Measurements from ENCODE around the gene PPFIA2.

PPFIA2 gene

GRCh38 chr12:81570234-81570633 is 188.9 kb downstream of the PPFIA2 start:
- Histone ChIP-seq H3K4me1 (ENCODE audit: control insufficient read depth in 2 of 2, insufficient read depth in 2 of 2, low read length in 2 of 2) (no peaks in the 10 kb centered on the region), H3K9ac (ENCODE audit: low read depth in 1 of 2, low read length in 2 of 2) (no peak overlapping the region), H3K36me3 (ENCODE audit: control insufficient read depth in 2 of 2, insufficient read depth in 2 of 2, low read length in 2 of 2) (no peaks in the 10 kb centered on the region), H3K4me3 (ENCODE audit: low read length in 2 of 2) (no peak overlapping the region), H3K27me3 (ENCODE audit: control insufficient read depth in 2 of 2, insufficient read depth in 2 of 2, low read length in 2 of 2) (no peaks in the 10 kb centered on the region), H3K9me3 (ENCODE audit: control insufficient read depth in 2 of 2, low read length in 2 of 2) (no peaks in the 10 kb centered on the region), H3K27ac (ENCODE audit: low read depth in 2 of 2, low read length in 2 of 2) (no peak overlapping the region)

- Histone ChIP-seq H3K4me3 (ENCODE audit: low read length in 2 of 2) (no peak overlapping the region), H3K27me3 (ENCODE audit: control insufficient read depth in 2 of 2, insufficient read depth in 2 of 2, low read length in 2 of 2) (no peaks in the 10 kb centered on the region), H3K27ac (ENCODE audit: low read depth in 2 of 2, low read length in 2 of 2) (no peak overlapping the region), H3K9ac (ENCODE audit: low read depth in 1 of 2, low read length in 2 of 2) (no peak overlapping the region), H3K9me3 (ENCODE audit: control insufficient read depth in 2 of 2, low read length in 2 of 2) (no peaks in the 10 kb centered on the region), H3K4me1 (ENCODE audit: control insufficient read depth in 2 of 2, insufficient read depth in 2 of 2, low read length in 2 of 2) (no peaks in the 10 kb centered on the region), H3K36me3 (ENCODE audit: control insufficient read depth in 2 of 2, insufficient read depth in 2 of 2, low read length in 2 of 2) (no peaks in the 10 kb centered on the region)
Observed at GRCh38 chr12:81564237-81564636, 194.9 kb downstream of the PPFIA2 start.

GRCh38 chr12:81558031-81558430 is 201.1 kb downstream of the PPFIA2 start:
- Histone ChIP-seq H3K9me3 (ENCODE audit: control insufficient read depth in 2 of 2, low read length in 2 of 2) (no peaks in the 10 kb centered on the region), H3K27me3 (ENCODE audit: control insufficient read depth in 2 of 2, insufficient read depth in 2 of 2, low read length in 2 of 2) (no peaks in the 10 kb centered on the region), H3K4me1 (ENCODE audit: control insufficient read depth in 2 of 2, insufficient read depth in 2 of 2, low read length in 2 of 2) (no peaks in the 10 kb centered on the region), H3K36me3 (ENCODE audit: control insufficient read depth in 2 of 2, insufficient read depth in 2 of 2, low read length in 2 of 2) (no peaks in the 10 kb centered on the region), H3K9ac (ENCODE audit: low read depth in 1 of 2, low read length in 2 of 2) (no peak overlapping the region), H3K27ac (ENCODE audit: low read depth in 2 of 2, low read length in 2 of 2) (no peak overlapping the region), H3K4me3 (ENCODE audit: low read length in 2 of 2) (no peak overlapping the region)

GRCh38 chr12:81546811-81547210 is 212.3 kb downstream of the PPFIA2 start:
- Histone ChIP-seq H3K36me3 (ENCODE audit: control insufficient read depth in 2 of 2, insufficient read depth in 2 of 2, low read length in 2 of 2) (no peaks in the 10 kb centered on the region), H3K4me1 (ENCODE audit: control insufficient read depth in 2 of 2, insufficient read depth in 2 of 2, low read length in 2 of 2) (no peaks in the 10 kb centered on the region), H3K9me3 (ENCODE audit: control insufficient read depth in 2 of 2, low read length in 2 of 2) (no peaks in the 10 kb centered on the region), H3K27me3 (ENCODE audit: control insufficient read depth in 2 of 2, insufficient read depth in 2 of 2, low read length in 2 of 2) (no peaks in the 10 kb centered on the region), H3K27ac (ENCODE audit: low read depth in 2 of 2, low read length in 2 of 2) (no peak overlapping the region), H3K9ac (ENCODE audit: low read depth in 1 of 2, low read length in 2 of 2) (no peak overlapping the region), H3K4me3 (ENCODE audit: low read length in 2 of 2) (no peak overlapping the region)

GRCh38 chr12:81543621-81544139 is 215.5 kb downstream of the PPFIA2 start:
- H3K4me1 ChIP-seq (ENCODE audit: control insufficient read depth in 2 of 2, insufficient read depth in 2 of 2, low read length in 2 of 2) = no peaks in the 10 kb centered on the region
- H3K9me3 ChIP-seq (ENCODE audit: control insufficient read depth in 2 of 2, low read length in 2 of 2) = no peaks in the 10 kb centered on the region
- no peak overlapping the region for H3K4me3 ChIP-seq (ENCODE audit: low read length in 2 of 2)
- H3K9ac ChIP-seq (ENCODE audit: low read depth in 1 of 2, low read length in 2 of 2) = no peak overlapping the region
- no peak overlapping the region for H3K27ac ChIP-seq (ENCODE audit: low read depth in 2 of 2, low read length in 2 of 2)
- H3K27me3 ChIP-seq (ENCODE audit: control insufficient read depth in 2 of 2, insufficient read depth in 2 of 2, low read length in 2 of 2) = no peaks in the 10 kb centered on the region
- no peaks in the 10 kb centered on the region for H3K36me3 ChIP-seq (ENCODE audit: control insufficient read depth in 2 of 2, insufficient read depth in 2 of 2, low read length in 2 of 2)

- Histone ChIP-seq H3K4me3 (ENCODE audit: low read length in 2 of 2) (no peak overlapping the region), H3K4me1 (ENCODE audit: control insufficient read depth in 2 of 2, insufficient read depth in 2 of 2, low read length in 2 of 2) (no peaks in the 10 kb centered on the region), H3K36me3 (ENCODE audit: control insufficient read depth in 2 of 2, insufficient read depth in 2 of 2, low read length in 2 of 2) (no peaks in the 10 kb centered on the region), H3K27ac (ENCODE audit: low read depth in 2 of 2, low read length in 2 of 2) (no peak overlapping the region), H3K9me3 (ENCODE audit: control insufficient read depth in 2 of 2, low read length in 2 of 2) (no peaks in the 10 kb centered on the region), H3K27me3 (ENCODE audit: control insufficient read depth in 2 of 2, insufficient read depth in 2 of 2, low read length in 2 of 2) (no peaks in the 10 kb centered on the region), H3K9ac (ENCODE audit: low read depth in 1 of 2, low read length in 2 of 2) (no peak overlapping the region)
Observed at GRCh38 chr12:81542065-81543010, 216.8 kb downstream of the PPFIA2 start.

GRCh38 chr12:81541121-81541520 is 218.0 kb downstream of the PPFIA2 start:
- Histone ChIP-seq H3K36me3 (ENCODE audit: control insufficient read depth in 2 of 2, insufficient read depth in 2 of 2, low read length in 2 of 2) (no peaks in the 10 kb centered on the region), H3K27ac (ENCODE audit: low read depth in 2 of 2, low read length in 2 of 2) (no peak overlapping the region), H3K4me1 (ENCODE audit: control insufficient read depth in 2 of 2, insufficient read depth in 2 of 2, low read length in 2 of 2) (no peaks in the 10 kb centered on the region)

GRCh38 chr12:81539279-81539678 is 219.9 kb downstream of the PPFIA2 start:
- Histone ChIP-seq H3K9ac (ENCODE audit: low read depth in 1 of 2, low read length in 2 of 2) (no peak overlapping the region), H3K9me3 (ENCODE audit: control insufficient read depth in 2 of 2, low read length in 2 of 2) (no peaks in the 10 kb centered on the region), H3K4me1 (ENCODE audit: control insufficient read depth in 2 of 2, insufficient read depth in 2 of 2, low read length in 2 of 2) (no peaks in the 10 kb centered on the region), H3K27ac (ENCODE audit: low read depth in 2 of 2, low read length in 2 of 2) (no peak overlapping the region), H3K4me3 (ENCODE audit: low read length in 2 of 2) (no peak overlapping the region), H3K36me3 (ENCODE audit: control insufficient read depth in 2 of 2, insufficient read depth in 2 of 2, low read length in 2 of 2) (no peaks in the 10 kb centered on the region), H3K27me3 (ENCODE audit: control insufficient read depth in 2 of 2, insufficient read depth in 2 of 2, low read length in 2 of 2) (no peaks in the 10 kb centered on the region)

More at GRCh38 chr12:81541121-81541520, 218.0 kb downstream of the PPFIA2 start:
- Histone ChIP-seq H3K27me3 (ENCODE audit: control insufficient read depth in 2 of 2, insufficient read depth in 2 of 2, low read length in 2 of 2) (no peaks in the 10 kb centered on the region), H3K4me3 (ENCODE audit: low read length in 2 of 2) (no peak overlapping the region), H3K9me3 (ENCODE audit: control insufficient read depth in 2 of 2, low read length in 2 of 2) (no peaks in the 10 kb centered on the region), H3K9ac (ENCODE audit: low read depth in 1 of 2, low read length in 2 of 2) (no peak overlapping the region)

- Histone ChIP-seq H3K4me1 (ENCODE audit: control insufficient read depth in 2 of 2, insufficient read depth in 2 of 2, low read length in 2 of 2) (no peaks in the 10 kb centered on the region), H3K36me3 (ENCODE audit: control insufficient read depth in 2 of 2, insufficient read depth in 2 of 2, low read length in 2 of 2) (no peaks in the 10 kb centered on the region), H3K4me3 (ENCODE audit: low read length in 2 of 2) (no peak overlapping the region), H3K27ac (ENCODE audit: low read depth in 2 of 2, low read length in 2 of 2) (no peak overlapping the region), H3K9ac (ENCODE audit: low read depth in 1 of 2, low read length in 2 of 2) (no peak overlapping the region), H3K9me3 (ENCODE audit: control insufficient read depth in 2 of 2, low read length in 2 of 2) (no peaks in the 10 kb centered on the region), H3K27me3 (ENCODE audit: control insufficient read depth in 2 of 2, insufficient read depth in 2 of 2, low read length in 2 of 2) (no peaks in the 10 kb centered on the region)
Observed at GRCh38 chr12:81533054-81533453, 226.1 kb downstream of the PPFIA2 start.

- Histone ChIP-seq H3K27me3 (ENCODE audit: control insufficient read depth in 2 of 2, insufficient read depth in 2 of 2, low read length in 2 of 2) (no peaks in the 10 kb centered on the region), H3K36me3 (ENCODE audit: control insufficient read depth in 2 of 2, insufficient read depth in 2 of 2, low read length in 2 of 2) (no peaks in the 10 kb centered on the region), H3K9me3 (ENCODE audit: control insufficient read depth in 2 of 2, low read length in 2 of 2) (no peaks in the 10 kb centered on the region)
Observed at GRCh38 chr12:81530352-81530751, 228.8 kb downstream of the PPFIA2 start.

More at GRCh38 chr12:81530352-81530751, 228.8 kb downstream of the PPFIA2 start:
- no peak overlapping the region for H3K9ac ChIP-seq (ENCODE audit: low read depth in 1 of 2, low read length in 2 of 2)
- no peak overlapping the region for H3K4me3 ChIP-seq (ENCODE audit: low read length in 2 of 2)
- H3K4me1 ChIP-seq (ENCODE audit: control insufficient read depth in 2 of 2, insufficient read depth in 2 of 2, low read length in 2 of 2) = no peaks in the 10 kb centered on the region
- H3K27ac ChIP-seq (ENCODE audit: low read depth in 2 of 2, low read length in 2 of 2) = no peak overlapping the region
